Muscle of arm (tissue), 12 donors: ENCODE data around the gene SLC25A10. TPM values are rescaled to one million over a fixed set of nuclear protein-coding genes. Genes with fewer than 3 reads are reported as not detected.

Source experiments
- polyA plus RNA-seq, 12 donors: library from polyadenylated mRNA; unstranded; fragments of 120-200 nt; gene quantifications; one replicate each; pipeline ENCODE4 v1.2.1, GENCODE V29; 2013; ENCODE audit not compliant: insufficient read length in 12 of 12

Gene SLC25A10
- polyA plus RNA-seq, 12 donors, result 1.2 to 22.7 (median 2.9) TPM; not detected in 1

Other genes with a start within 250 kb of the SLC25A10 start
- 1,000 to 10,000 TPM in 9 of 12 donors, 100 to 1,000 TPM in 3; 527 to 2,520 (median 1,086) TPM for gene ACTG1, start 199.5 kb upstream of the SLC25A10 start, polyA plus RNA-seq
- 1 to 10 TPM in 10 of 12 donors, not detected in 2; 1.5 to 3.5 (median 2.4) TPM for gene FSCN2, start 183.9 kb upstream of the SLC25A10 start, polyA plus RNA-seq
- 10 to 100 TPM in 11 of 12 donors, not detected in 1; 14.0 to 54.1 (median 18.0) TPM for gene FAAP100, start 159.9 kb upstream of the SLC25A10 start, polyA plus RNA-seq
- 10 to 100 TPM in 11 of 12 donors, not detected in 1; 48.7 to 63.7 (median 58.9) TPM for gene NPLOC4, start 75.2 kb upstream of the SLC25A10 start, polyA plus RNA-seq
- 1 to 10 TPM in 6 of 12 donors, under 1 TPM in 4, not detected in 2; 0.63 to 1.5 (median 1.0) TPM for gene TSPAN10, start 75.1 kb upstream of the SLC25A10 start, polyA plus RNA-seq
- gene PDE6G, start 55.7 kb upstream of the SLC25A10 start, polyA plus RNA-seq, result 1 to 10 TPM in 10 of 12 donors, not detected in 2; 1.4 to 7.6 (median 3.1) TPM
- 10 to 100 TPM in 3 of 12 donors, 1 to 10 TPM in 8, not detected in 1; 7.0 to 18.7 (median 8.1) TPM for gene OXLD1, start 45.7 kb upstream of the SLC25A10 start, polyA plus RNA-seq
- 10 to 100 TPM in 10 of 12 donors, 1 to 10 TPM in 1, not detected in 1; 9.3 to 23.9 (median 12.6) TPM for gene CCDC137, start 45.5 kb upstream of the SLC25A10 start, polyA plus RNA-seq
- gene ARL16, start 28.5 kb upstream of the SLC25A10 start, polyA plus RNA-seq, result 10 to 100 TPM in 11 of 12 donors, not detected in 1; 21.2 to 39.2 (median 30.1) TPM
- 10 to 100 TPM in 11 of 12 donors, not detected in 1; 43.4 to 93.4 (median 50.8) TPM for gene HGS, start 28.3 kb upstream of the SLC25A10 start, polyA plus RNA-seq
- 100 to 1,000 TPM in 1 of 12 donors, 10 to 100 TPM in 10, not detected in 1; 28.6 to 123 (median 48.1) TPM for gene MRPL12, start 8.9 kb upstream of the SLC25A10 start, polyA plus RNA-seq
- under 1 TPM in 4 of 12 donors, not detected in 8; 0.18 to 0.33 (median 0.22) TPM for gene GCGR, start 91.9 kb downstream of the SLC25A10 start, polyA plus RNA-seq
- 100 to 1,000 TPM in 3 of 12 donors, 10 to 100 TPM in 8, not detected in 1; 73.5 to 264 (median 95.5) TPM for gene MCRIP1, start 121.0 kb downstream of the SLC25A10 start, polyA plus RNA-seq
- 10 to 100 TPM in 11 of 12 donors, not detected in 1; 10.9 to 61.9 (median 26.1) TPM for gene PPP1R27, start 122.8 kb downstream of the SLC25A10 start, polyA plus RNA-seq
- gene P4HB, start 148.3 kb downstream of the SLC25A10 start, polyA plus RNA-seq, result 100 to 1,000 TPM in 11 of 12 donors, not detected in 1; 346 to 655 (median 404) TPM
- 100 to 1,000 TPM in 11 of 12 donors, not detected in 1; 114 to 310 (median 158) TPM for gene ARHGDIA, start 159.1 kb downstream of the SLC25A10 start, polyA plus RNA-seq
- gene ALYREF, start 179.3 kb downstream of the SLC25A10 start, polyA plus RNA-seq, result 100 to 1,000 TPM in 1 of 12 donors, 10 to 100 TPM in 11; 45.6 to 887 (median 57.3) TPM
- gene ANAPC11, start 179.4 kb downstream of the SLC25A10 start, polyA plus RNA-seq, result 100 to 1,000 TPM in 2 of 12 donors, 10 to 100 TPM in 9, not detected in 1; 52.4 to 123 (median 89.3) TPM
- gene NPB, start 190.0 kb downstream of the SLC25A10 start, polyA plus RNA-seq, result under 1 TPM in 10 of 12 donors, not detected in 2; 0.14 to 0.81 (median 0.49) TPM
- 10 to 100 TPM in 6 of 12 donors, 1 to 10 TPM in 5, not detected in 1; 8.1 to 17.0 (median 10.0) TPM for gene PCYT2, start 199.1 kb downstream of the SLC25A10 start, polyA plus RNA-seq
- 10 to 100 TPM in 2 of 12 donors, 1 to 10 TPM in 9, not detected in 1; 4.1 to 15.8 (median 6.4) TPM for gene SIRT7, start 205.9 kb downstream of the SLC25A10 start, polyA plus RNA-seq
- 10 to 100 TPM in 11 of 12 donors, not detected in 1; 11.0 to 17.4 (median 13.7) TPM for gene MAFG, start 215.5 kb downstream of the SLC25A10 start, polyA plus RNA-seq
- 100 to 1,000 TPM in 1 of 12 donors, 10 to 100 TPM in 10, not detected in 1; 46.4 to 100 (median 58.3) TPM for gene PYCR1, start 225.0 kb downstream of the SLC25A10 start, polyA plus RNA-seq
- 10 to 100 TPM in 9 of 12 donors, 1 to 10 TPM in 2, not detected in 1; 6.0 to 35.9 (median 18.5) TPM for gene MYADML2, start 234.9 kb downstream of the SLC25A10 start, polyA plus RNA-seq
- gene NOTUM, start 248.9 kb downstream of the SLC25A10 start, polyA plus RNA-seq, result 1 to 10 TPM in 10 of 12 donors, not detected in 2; 1.9 to 7.7 (median 3.5) TPM